B cell (primary cell): ENCODE data around the gene WDR5. TPM values are rescaled to one million over a fixed set of nuclear protein-coding genes. Genes with fewer than 3 reads are reported as not detected.

ENCODE experiments used
- ATAC-seq: fragments of 200-7000 bp; cut with Tn5 transposase; one replicate; pipeline ENCODE4 v1.10.0; 2021; ENCODE audit warnings: low read depth, mild to moderate bottlenecking, moderate number of reproducible peaks, moderate library complexity
- CTCF ChIA-PET: fragments of 350-600 bp; sonication (Branson Sonifier 250); formaldehyde crosslinking; loops from one replicate; lab custom pipeline; 2021; ENCODE audit warnings: antibody characterized with exemption, inconsistent platforms; lab: Charles Lee
- POLR2A ChIA-PET: fragments of 350-600 bp; sonication (Branson Sonifier 250); formaldehyde crosslinking; loops from one replicate; lab custom pipeline; 2021; ENCODE audit warnings: antibody characterized with exemption; lab: Charles Lee
- DNase-seq: peaks from one replicate; pipeline ENCODE4 v3.0.0; 2013
- H2AFZ ChIP-seq: 2 replicates; pipeline ENCODE4 v1.6.1; 2012; ENCODE audit warnings: mild to moderate bottlenecking, low read depth, low read length; ENCODE audit not compliant: insufficient read depth, poor library complexity, severe bottlenecking
- H3K27ac ChIP-seq, 2 donors: 1 replicate in 1 of 2; 2 replicates in 1 of 2; pipeline ENCODE4 v1.5.1; 2012 to 2013; ENCODE audit warnings: low read length in 2 of 2, mild to moderate bottlenecking in 2 of 2, moderate library complexity in 1 of 2
- H3K27me3 ChIP-seq, 4 experiments: fragments of 200-600 bp in 1 of 4; sonication (generic) in 1 of 4; replicated peaks in 1 of 4; 1 replicate in 2 of 4; 2 replicates in 2 of 4; pipeline versions ENCODE4 v1.6.1 to v1.7.0; 2013 to 2016; ENCODE audit warnings: low read length in 3 of 4, mild to moderate bottlenecking in 2 of 4, mixed read lengths in 1 of 4, moderate library complexity in 1 of 4; ENCODE audit not compliant: insufficient read depth in 4 of 4, control insufficient read depth in 3 of 4; ENCODE audit errors: control extremely low read depth in 1 of 4
- H3K36me3 ChIP-seq, 2 experiments: replicated peaks in 1 of 2; 1 replicate in 1 of 2; 2 replicates in 1 of 2; pipeline versions ENCODE4 v1.6.1 to v1.7.1; 2013; ENCODE audit warnings: low read length in 1 of 2; ENCODE audit not compliant: insufficient read depth in 2 of 2, control insufficient read depth in 1 of 2; ENCODE audit errors: control extremely low read depth in 1 of 2, extremely low read depth in 1 of 2
- H3K4me1 ChIP-seq, 2 donors: fragments of 200-600 bp in 1 of 2; sonication (generic) in 1 of 2; 1 replicate in 1 of 2; 2 replicates in 1 of 2; pipeline versions ENCODE4 v1.5.1 to v1.6.1; 2013 to 2017; ENCODE audit warnings: low read length in 2 of 2; ENCODE audit not compliant: control insufficient read depth in 2 of 2, insufficient read depth in 2 of 2
- H3K4me2 ChIP-seq: replicated peaks from 2 replicates; pipeline ENCODE3; 2012; ENCODE audit warnings: mild to moderate bottlenecking, low read depth, low read length; ENCODE audit not compliant: poor library complexity, severe bottlenecking
- H3K4me3 ChIP-seq, 5 experiments: fragments of 200-600 bp in 1 of 5; sonication (generic) in 1 of 5; 1 replicate in 3 of 5; 2 replicates in 2 of 5; pipeline versions ENCODE4 v1.5.1 to v1.7.0; 2011 to 2016; ENCODE audit warnings: low read length in 4 of 5, mild to moderate bottlenecking in 4 of 5, low read depth in 2 of 5, control low read depth in 1 of 5, moderate library complexity in 1 of 5; ENCODE audit not compliant: insufficient read depth in 1 of 5; ENCODE audit errors: control extremely low read depth in 1 of 5, extremely low read depth in 1 of 5
- H3K79me2 ChIP-seq: fragments of 200-600 bp; sonication (generic); one replicate; pipeline ENCODE4 v1.6.0; 2016; ENCODE audit warnings: low read length; ENCODE audit not compliant: control insufficient read depth, insufficient read depth
- H3K9ac ChIP-seq: fragments of 200-600 bp; sonication (generic); 2 replicates; pipeline ENCODE4 v1.6.1; 2017; ENCODE audit warnings: mild to moderate bottlenecking, low read length, moderate library complexity
- H3K9me3 ChIP-seq, 3 donors: one replicate each; pipeline versions ENCODE4 v1.6.1 to v1.7.1; 2013; ENCODE audit warnings: low read length in 2 of 3; ENCODE audit not compliant: control insufficient read depth in 2 of 3, insufficient read depth in 1 of 3; ENCODE audit errors: control extremely low read depth in 1 of 3
- H4K20me1 ChIP-seq: 2 replicates; pipeline ENCODE4 v1.6.0; 2012; ENCODE audit warnings: mild to moderate bottlenecking, low read length; ENCODE audit not compliant: insufficient read depth, control insufficient read depth, poor library complexity, severe bottlenecking
- H3K27ac Mint-ChIP-seq: one replicate; pipeline ENCODE4 v1.8.0; 2021; ENCODE audit warnings: mixed read lengths
- H3K27me3 Mint-ChIP-seq: one replicate; pipeline ENCODE4 v1.8.0; 2021; ENCODE audit warnings: mixed read lengths
- H3K4me1 Mint-ChIP-seq: one replicate; pipeline ENCODE4 v1.8.0; 2021; ENCODE audit warnings: mixed read lengths
- H3K4me3 Mint-ChIP-seq: one replicate; pipeline ENCODE4 v1.8.0; 2021; ENCODE audit warnings: mixed read lengths
- H3K9me3 Mint-ChIP-seq: one replicate; pipeline ENCODE4 v1.8.0; 2022; ENCODE audit warnings: mixed read lengths; ENCODE audit not compliant: insufficient read depth
- EZH2 ChIP-seq: IDR thresholded peaks from 2 replicates; pipeline ENCODE4 v1.6.1; 2012; ENCODE audit warnings: borderline replicate concordance, low read depth, mild to moderate bottlenecking, moderate library complexity, low read length; ENCODE audit not compliant: insufficient read depth, poor library complexity, severe bottlenecking
- WGBS: methylation state at CpG from one replicate; pipeline ENCODE4 v1.1.5; 2013; ENCODE audit warnings: missing lambda C conversion rate; ENCODE audit not compliant: insufficient coverage; 5-methylcytosine and 5-hydroxymethylcytosine counted together
- intact Hi-C: fragments of 100-400 bp; cut with micrococcal nuclease; formaldehyde crosslinking; loops from one replicate; pipeline ENCODE4 v1.10.0; 2022
- polyA plus RNA-seq: library from polyadenylated mRNA; depleted of rRNA; stranded (reverse); fragments of >200 nt; gene quantifications from 2 replicates; pipeline ENCODE4 v1.2.3, GENCODE V29; 2012
- total RNA-seq, 2 donors: library from RNA; stranded (reverse); fragments of 120-200 nt in 1 of 2; gene quantifications; 1 replicate in 1 of 2; 2 replicates in 1 of 2; pipeline versions ENCODE4 v1.2.3 to v1.2.4, GENCODE V29; 2013 to 2022
- TF ChIP-seq, protein P1 (sequence below): fragments of 200-600 bp; IDR thresholded peaks from one replicate; pipeline ENCODE4 v1.8.0; 2022; ENCODE audit warnings: antibody characterized with exemption, mild to moderate bottlenecking

The WDR5 gene
- total and polyA plus RNA-seq, 2 donors (not counting 1 experiment from before 2014, with no cell fraction given): 18.0 to 23.8 TPM

DNA sequence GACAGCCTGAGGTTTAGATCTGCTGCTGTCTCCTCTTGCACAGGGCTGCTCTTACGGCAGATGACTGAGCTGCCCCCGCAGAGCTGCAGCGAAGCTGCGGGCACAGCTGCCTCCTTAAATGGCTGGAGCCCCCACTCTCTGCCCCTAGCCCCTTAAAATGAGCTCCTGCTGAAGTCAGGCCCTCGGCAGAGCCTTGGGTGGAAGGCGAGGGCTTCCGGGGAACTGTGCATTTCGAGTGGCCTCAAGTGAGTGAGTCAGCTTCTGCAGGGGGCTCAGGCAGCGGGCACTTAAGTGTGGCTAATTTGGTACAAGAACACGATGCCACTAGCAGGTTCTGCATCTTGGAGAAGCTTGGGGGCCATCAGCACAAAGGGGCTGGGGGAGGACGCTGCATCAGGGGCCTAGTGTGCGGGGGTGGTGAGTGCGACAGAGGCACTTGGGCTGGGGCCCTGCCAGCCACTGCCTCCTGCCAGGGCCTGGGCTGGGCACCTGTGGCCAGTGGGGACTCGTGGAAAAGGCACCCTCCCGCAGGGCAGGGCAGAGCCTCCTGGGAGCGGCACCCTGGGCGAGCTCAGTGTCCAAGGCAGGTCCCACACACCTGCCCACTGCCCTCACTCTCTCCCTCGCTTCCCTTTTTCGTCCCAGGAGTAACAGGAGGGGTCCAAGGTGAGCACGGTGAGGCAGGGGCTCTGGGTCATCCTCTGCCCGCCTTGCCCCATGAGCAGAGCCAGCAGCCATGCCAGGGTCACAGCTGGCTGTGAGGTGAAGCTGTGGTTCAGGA lies 57.3 kb downstream of the WDR5 start:
- peaks cover 5% of the 10 kb centered on the region for H3K4me1 Mint-ChIP-seq
- Histone ChIP-seq H3K4me3 (no peak overlapping the region), H3K79me2 (no peaks in the 10 kb centered on the region), H3K4me1 (peaks cover 5 to 10% of the 10 kb centered on the region in 2 donors), H3K9me3 (no peaks in the 10 kb centered on the region), H3K36me3 (no peaks in the 10 kb centered on the region), H3K9ac (no peak overlapping the region), H2AFZ (no peak overlapping the region), H3K27ac (no peak overlapping the region), H3K27me3 (peaks cover 0 to 3% (median 0%) of the 10 kb centered on the region in 4 experiments), H3K4me2 (no peak overlapping the region), H4K20me1 (no peaks in the 10 kb centered on the region)
- intact Hi-C loops: no loop called here
- DNase-seq (no peak), ATAC-seq (no peak)
- no peak overlapping the region for H3K27ac Mint-ChIP-seq
- H3K27me3 Mint-ChIP-seq: peaks cover 19% of the 10 kb centered on the region
- H3K4me3 Mint-ChIP-seq: no peak overlapping the region
- no peak for TF ChIP-seq EZH2
- TF ChIP-seq, protein P1, sequence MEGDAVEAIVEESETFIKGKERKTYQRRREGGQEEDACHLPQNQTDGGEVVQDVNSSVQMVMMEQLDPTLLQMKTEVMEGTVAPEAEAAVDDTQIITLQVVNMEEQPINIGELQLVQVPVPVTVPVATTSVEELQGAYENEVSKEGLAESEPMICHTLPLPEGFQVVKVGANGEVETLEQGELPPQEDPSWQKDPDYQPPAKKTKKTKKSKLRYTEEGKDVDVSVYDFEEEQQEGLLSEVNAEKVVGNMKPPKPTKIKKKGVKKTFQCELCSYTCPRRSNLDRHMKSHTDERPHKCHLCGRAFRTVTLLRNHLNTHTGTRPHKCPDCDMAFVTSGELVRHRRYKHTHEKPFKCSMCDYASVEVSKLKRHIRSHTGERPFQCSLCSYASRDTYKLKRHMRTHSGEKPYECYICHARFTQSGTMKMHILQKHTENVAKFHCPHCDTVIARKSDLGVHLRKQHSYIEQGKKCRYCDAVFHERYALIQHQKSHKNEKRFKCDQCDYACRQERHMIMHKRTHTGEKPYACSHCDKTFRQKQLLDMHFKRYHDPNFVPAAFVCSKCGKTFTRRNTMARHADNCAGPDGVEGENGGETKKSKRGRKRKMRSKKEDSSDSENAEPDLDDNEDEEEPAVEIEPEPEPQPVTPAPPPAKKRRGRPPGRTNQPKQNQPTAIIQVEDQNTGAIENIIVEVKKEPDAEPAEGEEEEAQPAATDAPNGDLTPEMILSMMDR: no peak
- 91% methylated on average over 20 of the region's 21 CpGs for whole genome bisulfite sequencing
- ChIA-PET POLR2A (no interaction called here), CTCF (no interaction called here)
- H3K9me3 Mint-ChIP-seq: no peaks in the 10 kb centered on the region

DNA sequence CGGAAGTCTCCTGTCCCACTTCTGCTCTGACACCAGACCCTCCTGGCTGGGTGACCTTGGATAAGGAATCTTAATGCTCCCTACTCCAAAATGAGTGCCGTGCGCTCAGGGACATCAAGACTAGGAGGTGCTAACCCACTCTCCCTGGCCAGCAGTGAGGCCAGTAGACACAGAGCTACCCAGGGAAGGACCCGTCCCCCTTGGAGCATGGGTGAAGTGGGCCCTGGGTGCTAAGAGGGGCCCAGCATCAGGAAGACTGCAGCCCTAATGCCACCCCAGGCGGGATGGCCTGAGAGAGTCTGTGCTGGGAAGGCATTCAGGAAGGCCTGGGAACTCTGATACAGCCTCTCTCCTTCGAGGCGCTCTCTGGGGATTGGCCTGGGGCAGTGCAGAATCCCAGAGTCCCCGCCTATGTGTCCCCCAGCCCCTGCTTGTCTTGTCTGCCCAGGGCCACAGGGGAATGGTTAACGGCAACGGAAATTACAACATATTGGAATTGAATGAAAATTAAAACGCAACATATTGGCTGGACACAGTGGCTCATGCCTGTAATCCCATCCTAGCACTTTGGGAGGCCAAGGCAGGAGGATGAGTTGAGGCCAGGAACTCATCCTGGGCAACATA lies 58.1 kb downstream of the WDR5 start:
- no peak for DNase-seq
- WGBS: 96% methylated on average over 11 of the region's 11 CpGs
- H3K27ac Mint-ChIP-seq: no peak overlapping the region
- H3K4me1 Mint-ChIP-seq: peaks cover 5% of the 10 kb centered on the region
- intact Hi-C loops: no loop called here
- no peak overlapping the region for H3K27ac ChIP-seq
- H3K4me3 ChIP-seq: no peak overlapping the region
- no peak for ATAC-seq
- H3K9ac ChIP-seq: no peak overlapping the region
- POLR2A ChIA-PET: no interaction called here
- no peak overlapping the region for H3K4me2 ChIP-seq
- no peaks in the 10 kb centered on the region for H3K9me3 Mint-ChIP-seq
- H4K20me1 ChIP-seq: no peaks in the 10 kb centered on the region
- H3K36me3 ChIP-seq: no peaks in the 10 kb centered on the region
- H3K27me3 ChIP-seq: no peaks in the 10 kb centered on the region
- H3K27me3 Mint-ChIP-seq: peaks cover 21% of the 10 kb centered on the region
- no peak overlapping the region for H3K4me3 Mint-ChIP-seq
- no peaks in the 10 kb centered on the region for H3K79me2 ChIP-seq
- no peak for TF ChIP-seq EZH2
- TF ChIP-seq, protein P1: no peak
- H2AFZ ChIP-seq: no peak overlapping the region
- CTCF ChIA-PET: no interaction called here
- H3K9me3 ChIP-seq: no peaks in the 10 kb centered on the region
- peaks cover 5 to 10% of the 10 kb centered on the region in 2 donors for H3K4me1 ChIP-seq
